Central memory CD8-positive, alpha-beta T cell (primary cell): ENCODE results near the gene BPIFA2.
"Not testable (repeated sequence)": the region's sequence is repeated elsewhere in the genome, so short reads cannot be mapped to it uniquely, and the experiment has no call there.

Source experiments
- ATAC-seq: fragments of 150-1000 bp; cut with Tn5 transposase; replicated peaks from 2 replicates; pipeline ENCODE4 v1.10.0; 2022; ENCODE audit warnings: mild to moderate bottlenecking, moderate FRiP score, moderate number of reproducible peaks; ENCODE audit not compliant: poor library complexity, severe bottlenecking; ENCODE audit errors: extremely low read depth
- DNase-seq, 2 donors: peaks; one replicate each; pipeline ENCODE4 v3.0.0; 2021; ENCODE audit warnings: low spot score in 2 of 2
- H3K27ac Mint-ChIP-seq: one replicate; pipeline ENCODE4 v1.8.0; 2022; ENCODE audit warnings: low read depth, mild to moderate bottlenecking, moderate library complexity, mixed read lengths
- H3K27me3 Mint-ChIP-seq: one replicate; pipeline ENCODE4 v1.8.0; 2022; ENCODE audit warnings: mixed read lengths
- H3K36me3 Mint-ChIP-seq: one replicate; pipeline ENCODE4 v1.8.0; 2022; ENCODE audit warnings: mild to moderate bottlenecking, moderate library complexity, mixed read lengths; ENCODE audit not compliant: insufficient read depth
- H3K4me1 Mint-ChIP-seq: one replicate; pipeline ENCODE4 v1.8.0; 2022; ENCODE audit warnings: mixed read lengths
- H3K4me3 Mint-ChIP-seq: one replicate; pipeline ENCODE4 v1.8.0; 2022; ENCODE audit warnings: mild to moderate bottlenecking, moderate library complexity, mixed read lengths
- H3K9me3 Mint-ChIP-seq: one replicate; pipeline ENCODE4 v1.8.0; 2022; ENCODE audit warnings: mixed read lengths

The BPIFA2 gene

DNA sequence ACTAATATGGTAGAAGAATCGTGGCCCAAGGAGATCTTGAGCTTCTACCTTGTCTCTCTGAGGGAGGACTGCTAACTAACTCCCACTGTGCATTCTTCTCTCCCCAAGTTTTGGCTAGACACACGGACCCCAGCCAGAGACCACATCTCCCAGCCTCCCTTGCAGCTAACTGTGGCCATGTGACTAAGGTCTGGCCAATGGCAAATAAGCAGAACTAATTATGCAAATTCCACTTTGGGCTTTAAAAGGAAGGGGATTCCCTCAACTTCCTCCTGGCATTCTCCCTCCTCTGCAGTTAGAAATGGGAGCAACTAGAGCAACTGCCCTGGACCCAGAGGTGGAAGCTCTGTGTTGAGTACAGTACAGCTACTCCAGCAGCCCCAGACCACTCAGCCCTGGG lies 15.4 kb downstream of the BPIFA2 start:
- H3K27me3 Mint-ChIP-seq: peaks cover 20% of the 10 kb centered on the region
- DNase-seq (no peak), ATAC-seq (no peak)
- H3K9me3 Mint-ChIP-seq: no peaks in the 10 kb centered on the region
- H3K27ac Mint-ChIP-seq: no peak overlapping the region
- no peaks in the 10 kb centered on the region for H3K36me3 Mint-ChIP-seq
- H3K4me3 Mint-ChIP-seq: no peak overlapping the region
- H3K4me1 Mint-ChIP-seq: no peaks in the 10 kb centered on the region

DNA sequence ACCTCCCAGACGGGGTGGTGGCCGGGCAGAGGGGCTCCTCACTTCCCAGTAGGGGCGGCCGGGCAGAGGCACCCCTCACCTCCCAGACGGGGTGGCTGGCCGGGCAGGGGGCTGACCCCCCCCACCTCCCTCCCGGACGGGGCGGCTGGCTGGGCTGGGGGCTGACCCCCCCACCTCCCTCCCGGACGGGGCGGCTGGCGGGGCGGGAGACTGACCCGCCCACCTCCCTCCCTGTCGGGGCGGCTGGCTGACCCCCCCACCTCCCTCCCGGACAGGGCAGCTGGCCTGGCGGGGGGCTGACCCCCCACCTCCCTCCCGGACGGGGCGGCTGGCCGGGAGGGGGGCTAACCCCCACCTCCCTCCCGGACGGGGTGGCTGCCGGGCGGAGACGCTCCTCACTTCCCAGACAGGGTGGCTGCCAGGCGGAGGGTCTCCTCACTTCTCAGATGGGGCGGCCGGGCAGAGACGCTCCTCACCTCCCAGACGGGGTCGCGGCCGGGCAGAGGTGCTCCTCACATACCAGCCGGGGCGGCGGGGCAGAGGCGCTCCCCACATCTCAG lies 17.2 kb downstream of the BPIFA2 start:
- H3K9me3 Mint-ChIP-seq, H3K36me3 Mint-ChIP-seq, H3K4me1 Mint-ChIP-seq, H3K27ac Mint-ChIP-seq, ATAC-seq, DNase-seq, H3K4me3 Mint-ChIP-seq: not testable (repeated sequence)
- peaks cover 21% of the 10 kb centered on the region for H3K27me3 Mint-ChIP-seq

GRCh38 chr20:33187491-33187890 lies 19.5 kb downstream of the BPIFA2 start:
- peaks cover 31% of the 10 kb centered on the region for H3K27me3 Mint-ChIP-seq
- no peaks in the 10 kb centered on the region for H3K4me1 Mint-ChIP-seq
- DNase-seq (no peak), ATAC-seq (no peak)
- no peak overlapping the region for H3K4me3 Mint-ChIP-seq
- no peaks in the 10 kb centered on the region for H3K9me3 Mint-ChIP-seq
- peaks cover 3% of the 10 kb centered on the region for H3K36me3 Mint-ChIP-seq
- H3K27ac Mint-ChIP-seq: no peak overlapping the region

- ATAC-seq (no peak), DNase-seq (no peak)
- Mint-ChIP-seq H3K9me3 (no peaks in the 10 kb centered on the region), H3K4me1 (no peaks in the 10 kb centered on the region), H3K4me3 (no peak overlapping the region), H3K27me3 (peaks cover 22% of the 10 kb centered on the region), H3K36me3 (peaks cover 3% of the 10 kb centered on the region), H3K27ac (no peak overlapping the region)
Observed at GRCh38 chr20:33188421-33188820, 20.5 kb downstream of the BPIFA2 start.

- Mint-ChIP-seq H3K27ac (no peak overlapping the region), H3K27me3 (peaks cover 33% of the 10 kb centered on the region), H3K9me3 (no peaks in the 10 kb centered on the region), H3K4me1 (no peaks in the 10 kb centered on the region), H3K36me3 (peaks cover 3% of the 10 kb centered on the region), H3K4me3 (no peak overlapping the region)
- no peak for DNase-seq
- ATAC-seq: no peak
Observed at GRCh38 chr20:33191484-33191883, 23.5 kb downstream of the BPIFA2 start.

GRCh38 chr20:33191955-33192354 lies 24.0 kb downstream of the BPIFA2 start:
- no peaks in the 10 kb centered on the region for H3K4me1 Mint-ChIP-seq
- no peak overlapping the region for H3K27ac Mint-ChIP-seq
- H3K27me3 Mint-ChIP-seq: peaks cover 35% of the 10 kb centered on the region
- DNase-seq (no peak), ATAC-seq (no peak)
- H3K4me3 Mint-ChIP-seq: no peak overlapping the region
- H3K9me3 Mint-ChIP-seq: no peaks in the 10 kb centered on the region
- H3K36me3 Mint-ChIP-seq: peaks cover 3% of the 10 kb centered on the region

GRCh38 chr20:33192912-33193501 lies 25.0 kb downstream of the BPIFA2 start:
- ATAC-seq (no peak), DNase-seq (no peak)
- H3K27ac Mint-ChIP-seq: no peak overlapping the region
- H3K27me3 Mint-ChIP-seq: peaks cover 35% of the 10 kb centered on the region
- H3K9me3 Mint-ChIP-seq: no peaks in the 10 kb centered on the region
- no peak overlapping the region for H3K4me3 Mint-ChIP-seq
- no peaks in the 10 kb centered on the region for H3K4me1 Mint-ChIP-seq
- peaks cover 3% of the 10 kb centered on the region for H3K36me3 Mint-ChIP-seq

DNA sequence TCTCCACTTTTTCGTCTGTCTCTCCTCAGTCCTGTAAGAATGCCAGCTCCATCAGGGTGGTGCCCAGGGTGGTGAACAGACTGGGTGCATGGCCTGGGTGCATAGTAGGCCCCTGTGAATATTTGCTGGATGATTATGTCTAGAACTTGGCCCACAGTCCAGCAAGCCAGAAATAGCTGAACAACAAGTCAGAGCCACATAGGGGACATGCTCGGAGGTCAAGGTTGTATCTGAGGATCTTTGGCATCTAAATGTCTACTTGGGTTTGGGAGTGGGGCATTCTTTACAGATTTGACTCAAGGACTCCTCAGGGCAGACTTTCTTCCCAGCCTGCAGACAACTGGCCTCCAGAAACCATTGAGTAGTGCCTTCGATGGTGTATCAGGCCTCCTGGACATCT lies 31.1 kb downstream of the BPIFA2 start:
- no peaks in the 10 kb centered on the region for H3K9me3 Mint-ChIP-seq
- DNase-seq (no peak), ATAC-seq (no peak)
- H3K36me3 Mint-ChIP-seq: no peaks in the 10 kb centered on the region
- no peak overlapping the region for H3K27ac Mint-ChIP-seq
- peaks cover 64% of the 10 kb centered on the region for H3K27me3 Mint-ChIP-seq
- H3K4me3 Mint-ChIP-seq: no peak overlapping the region
- H3K4me1 Mint-ChIP-seq: no peaks in the 10 kb centered on the region

DNA sequence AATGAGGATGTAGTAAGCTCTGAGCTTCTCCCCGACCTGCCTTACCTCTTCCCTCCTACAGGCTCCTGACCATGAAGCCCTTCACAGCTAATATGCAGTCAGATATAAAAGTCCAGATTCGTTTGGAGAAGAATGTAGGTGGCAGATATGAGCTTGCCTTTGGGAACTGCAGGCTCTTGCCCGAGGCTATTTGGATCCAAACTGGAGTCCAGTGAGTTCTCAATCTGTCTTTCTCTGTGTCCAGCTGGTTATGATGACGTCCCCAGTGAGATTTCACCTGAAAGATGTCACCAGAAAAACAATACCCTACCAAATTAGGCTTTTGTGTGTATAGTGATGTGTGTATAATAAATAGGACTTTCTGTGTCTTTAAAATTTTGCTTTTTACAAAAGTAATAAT lies 34.5 kb downstream of the BPIFA2 start:
- Mint-ChIP-seq H3K27me3 (peaks cover 64% of the 10 kb centered on the region), H3K9me3 (no peaks in the 10 kb centered on the region), H3K27ac (no peak overlapping the region), H3K4me1 (no peaks in the 10 kb centered on the region), H3K36me3 (no peaks in the 10 kb centered on the region), H3K4me3 (no peak overlapping the region)
- ATAC-seq (no peak), DNase-seq (no peak)

- no peak overlapping the region for H3K4me3 Mint-ChIP-seq
- H3K4me1 Mint-ChIP-seq: no peaks in the 10 kb centered on the region
- ATAC-seq (no peak), DNase-seq (no peak)
- peaks cover 70% of the 10 kb centered on the region for H3K27me3 Mint-ChIP-seq
- no peak overlapping the region for H3K27ac Mint-ChIP-seq
- no peaks in the 10 kb centered on the region for H3K9me3 Mint-ChIP-seq
- H3K36me3 Mint-ChIP-seq: no peaks in the 10 kb centered on the region
Observed at GRCh38 chr20:33203444-33203843, 35.5 kb downstream of the BPIFA2 start.

DNA sequence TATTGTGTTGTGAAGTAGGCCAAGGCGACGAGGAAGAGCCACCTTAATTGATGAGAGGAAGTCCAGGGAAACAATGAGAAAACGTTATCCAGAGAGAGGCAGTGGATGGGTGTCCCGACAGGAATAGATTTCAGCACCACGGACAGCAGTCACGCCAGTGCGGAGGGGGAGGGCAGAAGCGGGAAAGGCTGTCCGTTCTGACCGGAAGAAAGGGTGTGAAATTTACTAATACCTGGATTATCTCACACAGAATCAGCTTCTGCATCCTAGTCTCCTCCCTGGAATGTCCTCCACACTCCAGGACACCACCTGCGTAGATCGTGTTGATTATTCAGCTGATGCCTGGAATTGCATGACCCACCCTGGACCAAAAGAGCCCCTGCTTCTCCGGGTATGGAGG lies 41.8 kb downstream of the BPIFA2 start:
- H3K36me3 Mint-ChIP-seq: no peaks in the 10 kb centered on the region
- no peak for ATAC-seq
- peaks cover 6% of the 10 kb centered on the region for H3K9me3 Mint-ChIP-seq
- H3K4me3 Mint-ChIP-seq: no peak overlapping the region
- H3K4me1 Mint-ChIP-seq: peaks cover 5% of the 10 kb centered on the region
- DNase-seq: no peak
- no peak overlapping the region for H3K27ac Mint-ChIP-seq
- H3K27me3 Mint-ChIP-seq: peaks cover 83% of the 10 kb centered on the region

- Mint-ChIP-seq H3K4me1 (peaks cover 5% of the 10 kb centered on the region), H3K27me3 (peaks cover 83% of the 10 kb centered on the region), H3K36me3 (no peaks in the 10 kb centered on the region), H3K9me3 (peaks cover 6% of the 10 kb centered on the region), H3K27ac (no peak overlapping the region), H3K4me3 (no peak overlapping the region)
- ATAC-seq (no peak), DNase-seq (no peak)
Observed at GRCh38 chr20:33210371-33210770, 42.4 kb downstream of the BPIFA2 start.

DNA sequence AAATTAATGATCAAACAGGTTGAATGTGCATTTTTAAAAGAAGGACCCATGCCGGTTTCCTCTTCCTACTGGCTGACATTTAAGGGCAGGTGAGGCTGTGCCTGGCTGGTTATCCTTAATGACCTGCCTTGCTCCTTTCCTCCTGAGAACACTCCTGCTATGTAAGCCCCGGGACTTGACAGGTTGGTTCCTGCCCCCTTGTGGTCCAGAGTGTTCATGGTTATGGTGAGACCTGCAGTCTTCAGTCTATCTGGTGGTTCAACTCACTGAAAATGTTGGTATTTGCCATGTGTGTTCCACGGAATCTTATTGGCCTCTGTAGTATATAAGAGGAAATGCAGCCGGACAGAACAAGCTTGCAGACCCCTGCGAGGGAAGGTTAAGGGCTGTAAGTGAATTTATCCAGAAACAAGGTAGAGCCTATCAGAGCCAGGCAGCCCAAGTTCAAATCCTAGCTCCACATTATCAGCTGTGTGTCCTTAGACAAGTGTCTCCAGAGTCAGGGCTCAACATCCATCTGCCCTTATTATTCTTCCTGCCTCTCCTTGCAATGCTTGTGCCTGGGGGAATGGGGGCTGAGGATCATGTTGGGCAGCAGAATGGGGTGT lies 44.0 kb downstream of the BPIFA2 start:
- no peak overlapping the region for H3K4me3 Mint-ChIP-seq
- DNase-seq (no peak), ATAC-seq (no peak)
- H3K9me3 Mint-ChIP-seq: peaks cover 6% of the 10 kb centered on the region
- H3K27me3 Mint-ChIP-seq: peaks cover 97% of the 10 kb centered on the region
- H3K4me1 Mint-ChIP-seq: peaks cover 5% of the 10 kb centered on the region
- no peak overlapping the region for H3K27ac Mint-ChIP-seq
- H3K36me3 Mint-ChIP-seq: no peaks in the 10 kb centered on the region
